Spleen (tissue), 7 donors: ENCODE results near the gene PTP4A1.

Source experiments
- POLR2AphosphoS5 ChIP-seq, 3 donors: sonication (generic); formaldehyde crosslinking; IDR thresholded peaks; one replicate each; pipeline ENCODE4 v1.5.1; 2017; ENCODE audit warnings: antibody characterized with exemption in 3 of 3
- TF ChIP-seq, protein P1 (sequence below), 11 experiments: fragments of 200-600 bp in 7 of 11; fragments of 450-650 bp in 4 of 11; sonication (generic) in 4 of 11; IDR thresholded peaks in 8 of 11; conservative IDR thresholded peaks in 3 of 11; 1 replicate in 7 of 11; 2 replicates in 4 of 11; pipeline versions ENCODE4 v1.4.0 to v1.8.0; 2016 to 2021; ENCODE audit warnings: antibody characterized with exemption in 11 of 11, inconsistent platforms in 4 of 11, mild to moderate bottlenecking in 1 of 11
- donor health status: DM: no; HTN: no; CAD: no; lungs with moderate emphysema.
- donor health status: DM: no; HTN: no; CAD: no.
- donor health status: DM: no; HTN: no; CAD: no.

DNA sequence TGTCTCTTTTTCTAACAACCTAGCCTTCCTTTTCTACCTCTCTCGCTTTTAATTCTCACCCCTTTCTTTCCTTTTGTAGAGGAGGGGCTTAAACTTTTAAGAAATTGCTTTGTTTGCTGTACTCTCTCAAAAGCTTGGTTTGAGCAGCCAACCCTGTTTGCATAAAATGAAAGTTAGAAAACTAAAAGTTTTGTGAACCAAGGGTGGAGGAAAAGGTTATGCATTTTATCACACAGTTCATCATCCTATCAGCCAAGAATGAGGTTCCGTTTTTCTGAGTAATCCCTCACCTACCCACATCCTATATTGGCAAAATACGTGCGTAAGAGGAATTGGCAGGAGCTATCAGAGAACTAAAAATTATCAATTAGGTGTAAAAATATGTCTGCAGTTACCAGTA lies 42.8 kb upstream of the PTP4A1 start:
- TF ChIP-seq, protein P1, sequence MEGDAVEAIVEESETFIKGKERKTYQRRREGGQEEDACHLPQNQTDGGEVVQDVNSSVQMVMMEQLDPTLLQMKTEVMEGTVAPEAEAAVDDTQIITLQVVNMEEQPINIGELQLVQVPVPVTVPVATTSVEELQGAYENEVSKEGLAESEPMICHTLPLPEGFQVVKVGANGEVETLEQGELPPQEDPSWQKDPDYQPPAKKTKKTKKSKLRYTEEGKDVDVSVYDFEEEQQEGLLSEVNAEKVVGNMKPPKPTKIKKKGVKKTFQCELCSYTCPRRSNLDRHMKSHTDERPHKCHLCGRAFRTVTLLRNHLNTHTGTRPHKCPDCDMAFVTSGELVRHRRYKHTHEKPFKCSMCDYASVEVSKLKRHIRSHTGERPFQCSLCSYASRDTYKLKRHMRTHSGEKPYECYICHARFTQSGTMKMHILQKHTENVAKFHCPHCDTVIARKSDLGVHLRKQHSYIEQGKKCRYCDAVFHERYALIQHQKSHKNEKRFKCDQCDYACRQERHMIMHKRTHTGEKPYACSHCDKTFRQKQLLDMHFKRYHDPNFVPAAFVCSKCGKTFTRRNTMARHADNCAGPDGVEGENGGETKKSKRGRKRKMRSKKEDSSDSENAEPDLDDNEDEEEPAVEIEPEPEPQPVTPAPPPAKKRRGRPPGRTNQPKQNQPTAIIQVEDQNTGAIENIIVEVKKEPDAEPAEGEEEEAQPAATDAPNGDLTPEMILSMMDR (IDR thresholded peaks at IDR 0.05 in 8 of 11, conservative IDR thresholded peaks at IDR 0.05 in 3 of 11): no peak
- no peak for TF ChIP-seq POLR2AphosphoS5 (IDR thresholded peaks at IDR 0.05)
